IMR-90 (cell line): Measurements from ENCODE around the gene C2CD4C. TPM values are rescaled to one million over a fixed set of nuclear protein-coding genes. Genes with fewer than 3 reads are reported as not detected.

Experiments used
- ATAC-seq: fragments of 200-7000 bp; cut with Tn5 transposase; 2 replicates; pipeline ENCODE4 v1.9.1; 2020; ENCODE audit warnings: low read depth, mild to moderate bottlenecking, moderate library complexity
- BruUV-seq: library from RNA; stranded (reverse); fragments of 400-500 nt; replicated peaks from 2 replicates; lab custom pipeline; 2021; lab: Mats Ljungman, UMichigan
- CTCF ChIA-PET: fragments of 300-600 bp; formaldehyde crosslinking; extraction: SDS; loops from one replicate; lab custom pipeline; 2021; ENCODE audit warnings: antibody characterized with exemption; lab: Yijun Ruan, JAX
- POLR2A ChIA-PET: fragments of 300-600 bp; sonication (Branson Sonifier 250); formaldehyde crosslinking; loops from one replicate; lab custom pipeline; 2022; ENCODE audit warnings: antibody characterized with exemption; ENCODE audit not compliant: unreplicated experiment; lab: Charles Lee
- DNase-seq: peaks from one replicate; pipeline ENCODE4 v3.0.0; 2013
- H2AFZ ChIP-seq: replicated peaks from 2 replicates; pipeline ENCODE3; 2013; ENCODE audit warnings: low read length, mild to moderate bottlenecking; ENCODE audit not compliant: poor library complexity
- H2AK5ac ChIP-seq: 2 replicates; pipeline ENCODE4 v1.6.1; 2013; ENCODE audit warnings: low read depth, low read length, inconsistent platforms
- H2AK9ac ChIP-seq: replicated peaks from 2 replicates; pipeline ENCODE3; 2013; ENCODE audit warnings: mild to moderate bottlenecking, low read depth, low read length, moderate library complexity; ENCODE audit not compliant: poor library complexity
- H2BK120ac ChIP-seq: 2 replicates; pipeline ENCODE4 v1.6.1; 2013; ENCODE audit warnings: low read depth, low read length, inconsistent platforms
- H2BK15ac ChIP-seq: 3 replicates; pipeline ENCODE4 v1.6.1; 2013; ENCODE audit warnings: low read depth, low read length, inconsistent platforms
- H2BK20ac ChIP-seq: 2 replicates; pipeline ENCODE4 v1.6.1; 2013; ENCODE audit warnings: low read depth, mild to moderate bottlenecking, inconsistent platforms, low read length, moderate library complexity
- H2BK5ac ChIP-seq: 2 replicates; pipeline ENCODE4 v1.6.1; 2013; ENCODE audit warnings: mild to moderate bottlenecking, low read depth, low read length, inconsistent platforms; ENCODE audit not compliant: poor library complexity, severe bottlenecking
- H3K14ac ChIP-seq: replicated peaks from 2 replicates; pipeline ENCODE4 v1.6.1; 2013; ENCODE audit warnings: low read depth, low read length, inconsistent platforms
- H3K18ac ChIP-seq: 2 replicates; pipeline ENCODE4 v1.6.1; 2013; ENCODE audit warnings: low read depth, low read length, control low read depth
- H3K23ac ChIP-seq: 2 replicates; pipeline ENCODE4 v1.6.1; 2013; ENCODE audit warnings: low read depth, low read length, inconsistent platforms
- H3K27ac ChIP-seq: 2 replicates; pipeline ENCODE4 v1.5.1; 2013; ENCODE audit warnings: mild to moderate bottlenecking, control low read depth, low read length; ENCODE audit not compliant: insufficient read depth
- H3K27me3 ChIP-seq: 2 replicates; pipeline ENCODE4 v1.6.1; 2013; ENCODE audit warnings: low read length; ENCODE audit not compliant: control insufficient read depth, insufficient read depth
- H3K36me3 ChIP-seq: 2 replicates; pipeline ENCODE4 v1.6.1; 2013; ENCODE audit warnings: low read length, mixed read lengths; ENCODE audit not compliant: control insufficient read depth, insufficient read depth
- H3K4ac ChIP-seq: 2 replicates; pipeline ENCODE4 v1.6.1; 2013; ENCODE audit warnings: low read depth, low read length, inconsistent platforms
- H3K4me1 ChIP-seq: 2 replicates; pipeline ENCODE4 v1.6.1; 2013; ENCODE audit warnings: low read length, mixed read lengths; ENCODE audit not compliant: control insufficient read depth, insufficient read depth
- H3K4me2 ChIP-seq: 2 replicates; pipeline ENCODE4 v1.6.1; 2013; ENCODE audit warnings: low read depth, mild to moderate bottlenecking, control low read depth, low read length, moderate library complexity
- H3K4me3 ChIP-seq: 2 replicates; pipeline ENCODE4 v1.5.1; 2013; ENCODE audit warnings: low read depth, mild to moderate bottlenecking, control low read depth, low read length, moderate library complexity; ENCODE audit not compliant: insufficient read depth
- H3K56ac ChIP-seq: 2 replicates; pipeline ENCODE4 v1.6.1; 2013; ENCODE audit warnings: low read length, inconsistent platforms; ENCODE audit not compliant: insufficient read depth; ENCODE audit errors: extremely low read depth
- H3K79me1 ChIP-seq, 2 experiments: 2 replicates each; pipeline ENCODE4 v1.6.1; 2013; ENCODE audit warnings: low read length in 2 of 2, inconsistent platforms in 1 of 2, low read depth in 1 of 2
- H3K9ac ChIP-seq: 2 replicates; pipeline ENCODE4 v1.6.1; 2013; ENCODE audit warnings: low read depth, low read length, control low read depth
- H3K9me1 ChIP-seq: 2 replicates; pipeline ENCODE4 v1.6.1; 2013; ENCODE audit warnings: low read length, inconsistent platforms; ENCODE audit not compliant: insufficient read depth
- H3K9me3 ChIP-seq: 2 replicates; pipeline ENCODE4 v1.6.1; 2013; ENCODE audit warnings: low read length; ENCODE audit not compliant: control insufficient read depth, insufficient read depth
- H4K20me1 ChIP-seq: 2 replicates; pipeline ENCODE4 v1.6.1; 2013; ENCODE audit warnings: low read length, inconsistent platforms; ENCODE audit not compliant: insufficient read depth
- H4K5ac ChIP-seq: 2 replicates; pipeline ENCODE4 v1.6.1; 2013; ENCODE audit warnings: mild to moderate bottlenecking, low read depth, low read length, control low read depth
- H4K8ac ChIP-seq, 2 experiments: 2 replicates each; pipeline ENCODE4 v1.6.1; 2013; ENCODE audit warnings: low read depth in 2 of 2, low read length in 2 of 2, control low read depth in 1 of 2, inconsistent platforms in 1 of 2
- H4K91ac ChIP-seq: 2 replicates; pipeline ENCODE4 v1.6.1; 2013; ENCODE audit warnings: low read depth, low read length, inconsistent platforms; ENCODE audit not compliant: insufficient read depth
- CEBPB ChIP-seq: IDR thresholded peaks from 2 replicates; pipeline ENCODE4 v1.6.1; 2012; ENCODE audit warnings: low read depth, low read length, improper control_type of control experiment
- FOS ChIP-seq: fragments of 150-350 bp; IDR thresholded peaks from 2 replicates; pipeline ENCODE4 v1.6.1; 2016; ENCODE audit warnings: low read depth, low read length
- WGBS, 2 experiments: methylation state at CpG; one replicate each; pipeline versions ENCODE4 v1.1.5 to v1.1.7; 2013; ENCODE audit warnings: missing lambda C conversion rate in 2 of 2; ENCODE audit not compliant: insufficient read length in 1 of 2; ENCODE audit errors: extremely low coverage in 2 of 2; 5-methylcytosine and 5-hydroxymethylcytosine counted together
- dilution Hi-C: fragments of 300-500 bp; cut with HindIII; formaldehyde crosslinking; loops from one replicate; pipeline ENCODE4 v1.14.3; 2018; ENCODE audit warnings: low sequenced_read_pairs; ENCODE audit not compliant: unreplicated experiment
- in situ Hi-C: fragments of 300-500 bp; cut with MboI; formaldehyde crosslinking; loops from 3 replicates; pipeline ENCODE4 v1.14.3; 2019; ENCODE audit warnings: low sequenced_read_pairs, inconsistent platforms, mixed read lengths
- intact Hi-C: fragments of 100-400 bp; cut with micrococcal nuclease; formaldehyde crosslinking; loops from 2 replicates; pipeline ENCODE4 v1.10.0; 2022
- polyA plus RNA-seq, 3 experiments: library from polyadenylated mRNA; depleted of rRNA; stranded (reverse); fragments of >200 nt; gene quantifications; 2 replicates each; pipeline ENCODE4 v1.2.3, GENCODE V29; 2012; ENCODE audit warnings: low replicate concordance in 1 of 3
- total RNA-seq: library from RNA; depleted of rRNA; stranded (reverse); fragments of >200 nt; gene quantifications from 2 replicates; pipeline ENCODE4 v1.2.3, GENCODE V29; 2012

C2CD4C gene
- total and polyA plus RNA-seq, 2 of the 4 experiments (the other 2 are of a cell fraction): under 0.01 to 0.07 TPM

GRCh38 chr19:366205-366783 lies 42.7 kb downstream of the C2CD4C start:
- Histone ChIP-seq H3K4ac (no peak overlapping the region), H3K27ac (no peak overlapping the region), H3K14ac (no peak overlapping the region), H2BK120ac (no peak overlapping the region), H2AFZ (no peak overlapping the region), H2BK5ac (no peak overlapping the region), H4K91ac (no peak overlapping the region), H3K79me1 (no peaks in the 10 kb centered on the region), H3K9me3 (peaks cover 8% of the 10 kb centered on the region), H3K23ac (no peak overlapping the region), H3K4me3 (no peak overlapping the region), H3K18ac (no peak overlapping the region), H3K27me3 (peaks cover 30% of the 10 kb centered on the region), H4K20me1 (no peaks in the 10 kb centered on the region), H2AK5ac (no peak overlapping the region), H2AK9ac (no peak overlapping the region), H4K5ac (no peak overlapping the region), H3K4me2 (no peak overlapping the region), H2BK15ac (no peak overlapping the region), H4K8ac (no peak overlapping the region), H3K4me1 (no peaks in the 10 kb centered on the region), H3K56ac (no peak overlapping the region), H3K9me1 (no peaks in the 10 kb centered on the region), H3K9ac (no peak overlapping the region), H2BK20ac (no peak overlapping the region), H3K36me3 (no peaks in the 10 kb centered on the region)
- ATAC-seq (no peak), DNase-seq (no peak)
- in situ Hi-C loops (no loop called here), intact Hi-C loops (no loop called here), dilution Hi-C loops (no loop called here)
- BruUV-seq: no TSS peak
- ChIA-PET CTCF (no interaction called here), POLR2A (no interaction called here)
- TF ChIP-seq FOS (no peak), CEBPB (peak; percentile 47; the same call in 1 of the 2 replicates)
- WGBS, 2 experiments: 100% methylated on average over 2 of the region's 17 CpGs; no CpG with 5 or more reads in 1 of the 2 experiments
